Gastrocnemius medialis (tissue), 4 donors: ENCODE measurements around the gene MEIS1.

Experiments
- CTCF ChIP-seq, 5 experiments: fragments of 450-650 bp in 3 of 5; fragments of 200-600 bp in 2 of 5; sonication (generic) in 2 of 5; IDR thresholded peaks in 4 of 5; conservative IDR thresholded peaks in 1 of 5; 1 replicate in 4 of 5; 2 replicates in 1 of 5; pipeline ENCODE4 v1.5.1; 2016 to 2019; ENCODE audit warnings: antibody characterized with exemption in 5 of 5, mild to moderate bottlenecking in 3 of 5, moderate library complexity in 3 of 5
- POLR2A ChIP-seq, 2 donors: fragments of 450-650 bp; IDR thresholded peaks; one replicate each; pipeline ENCODE4 v1.6.1; 2017; ENCODE audit warnings: antibody characterized with exemption in 2 of 2, mild to moderate bottlenecking in 2 of 2, moderate library complexity in 2 of 2

- no peak for TF ChIP-seq POLR2A (IDR thresholded peaks at IDR 0.05)
- no peak for TF ChIP-seq CTCF (IDR thresholded peaks at IDR 0.05 in 4 of 5, conservative IDR thresholded peaks at IDR 0.05 in 1 of 5)
These were observed 108.4 kb downstream of the MEIS1 start for GRCh38 chr2:66543257-66543767.
